IMR-90 (cell line): ENCODE results near the gene SLC8A1. TPM values are rescaled to one million over a fixed set of nuclear protein-coding genes. Genes with fewer than 3 reads are reported as not detected.

Experiments used
- ATAC-seq: fragments of 200-7000 bp; cut with Tn5 transposase; 2 replicates; pipeline ENCODE4 v1.9.1; 2020; ENCODE audit warnings: low read depth, mild to moderate bottlenecking, moderate library complexity
- BruUV-seq: library from RNA; stranded (reverse); fragments of 400-500 nt; replicated peaks from 2 replicates; lab custom pipeline; 2021; lab: Mats Ljungman, UMichigan
- CTCF ChIA-PET: fragments of 300-600 bp; formaldehyde crosslinking; extraction: SDS; loops from one replicate; lab custom pipeline; 2021; ENCODE audit warnings: antibody characterized with exemption; lab: Yijun Ruan, JAX
- POLR2A ChIA-PET: fragments of 300-600 bp; sonication (Branson Sonifier 250); formaldehyde crosslinking; loops from one replicate; lab custom pipeline; 2022; ENCODE audit warnings: antibody characterized with exemption; ENCODE audit not compliant: unreplicated experiment; lab: Charles Lee
- DNase-seq: peaks from one replicate; pipeline ENCODE4 v3.0.0; 2013
- H2AFZ ChIP-seq: replicated peaks from 2 replicates; pipeline ENCODE3; 2013; ENCODE audit warnings: low read length, mild to moderate bottlenecking; ENCODE audit not compliant: poor library complexity
- H2AK5ac ChIP-seq: 2 replicates; pipeline ENCODE4 v1.6.1; 2013; ENCODE audit warnings: low read depth, low read length, inconsistent platforms
- H2AK9ac ChIP-seq: replicated peaks from 2 replicates; pipeline ENCODE3; 2013; ENCODE audit warnings: mild to moderate bottlenecking, low read depth, low read length, moderate library complexity; ENCODE audit not compliant: poor library complexity
- H2BK120ac ChIP-seq: 2 replicates; pipeline ENCODE4 v1.6.1; 2013; ENCODE audit warnings: low read depth, low read length, inconsistent platforms
- H2BK15ac ChIP-seq: 3 replicates; pipeline ENCODE4 v1.6.1; 2013; ENCODE audit warnings: low read depth, low read length, inconsistent platforms
- H2BK20ac ChIP-seq: 2 replicates; pipeline ENCODE4 v1.6.1; 2013; ENCODE audit warnings: low read depth, mild to moderate bottlenecking, inconsistent platforms, low read length, moderate library complexity
- H2BK5ac ChIP-seq: 2 replicates; pipeline ENCODE4 v1.6.1; 2013; ENCODE audit warnings: mild to moderate bottlenecking, low read depth, low read length, inconsistent platforms; ENCODE audit not compliant: poor library complexity, severe bottlenecking
- H3K14ac ChIP-seq: replicated peaks from 2 replicates; pipeline ENCODE4 v1.6.1; 2013; ENCODE audit warnings: low read depth, low read length, inconsistent platforms
- H3K18ac ChIP-seq: 2 replicates; pipeline ENCODE4 v1.6.1; 2013; ENCODE audit warnings: low read depth, low read length, control low read depth
- H3K23ac ChIP-seq: 2 replicates; pipeline ENCODE4 v1.6.1; 2013; ENCODE audit warnings: low read depth, low read length, inconsistent platforms
- H3K27ac ChIP-seq: 2 replicates; pipeline ENCODE4 v1.5.1; 2013; ENCODE audit warnings: mild to moderate bottlenecking, control low read depth, low read length; ENCODE audit not compliant: insufficient read depth
- H3K27me3 ChIP-seq: 2 replicates; pipeline ENCODE4 v1.6.1; 2013; ENCODE audit warnings: low read length; ENCODE audit not compliant: control insufficient read depth, insufficient read depth
- H3K36me3 ChIP-seq: 2 replicates; pipeline ENCODE4 v1.6.1; 2013; ENCODE audit warnings: low read length, mixed read lengths; ENCODE audit not compliant: control insufficient read depth, insufficient read depth
- H3K4ac ChIP-seq: 2 replicates; pipeline ENCODE4 v1.6.1; 2013; ENCODE audit warnings: low read depth, low read length, inconsistent platforms
- H3K4me1 ChIP-seq: 2 replicates; pipeline ENCODE4 v1.6.1; 2013; ENCODE audit warnings: low read length, mixed read lengths; ENCODE audit not compliant: control insufficient read depth, insufficient read depth
- H3K4me2 ChIP-seq: 2 replicates; pipeline ENCODE4 v1.6.1; 2013; ENCODE audit warnings: low read depth, mild to moderate bottlenecking, control low read depth, low read length, moderate library complexity
- H3K4me3 ChIP-seq: 2 replicates; pipeline ENCODE4 v1.5.1; 2013; ENCODE audit warnings: low read depth, mild to moderate bottlenecking, control low read depth, low read length, moderate library complexity; ENCODE audit not compliant: insufficient read depth
- H3K56ac ChIP-seq: 2 replicates; pipeline ENCODE4 v1.6.1; 2013; ENCODE audit warnings: low read length, inconsistent platforms; ENCODE audit not compliant: insufficient read depth; ENCODE audit errors: extremely low read depth
- H3K79me1 ChIP-seq, 2 experiments: 2 replicates each; pipeline ENCODE4 v1.6.1; 2013; ENCODE audit warnings: low read length in 2 of 2, inconsistent platforms in 1 of 2, low read depth in 1 of 2
- H3K9ac ChIP-seq: 2 replicates; pipeline ENCODE4 v1.6.1; 2013; ENCODE audit warnings: low read depth, low read length, control low read depth
- H3K9me1 ChIP-seq: 2 replicates; pipeline ENCODE4 v1.6.1; 2013; ENCODE audit warnings: low read length, inconsistent platforms; ENCODE audit not compliant: insufficient read depth
- H3K9me3 ChIP-seq: 2 replicates; pipeline ENCODE4 v1.6.1; 2013; ENCODE audit warnings: low read length; ENCODE audit not compliant: control insufficient read depth, insufficient read depth
- H4K20me1 ChIP-seq: 2 replicates; pipeline ENCODE4 v1.6.1; 2013; ENCODE audit warnings: low read length, inconsistent platforms; ENCODE audit not compliant: insufficient read depth
- H4K5ac ChIP-seq: 2 replicates; pipeline ENCODE4 v1.6.1; 2013; ENCODE audit warnings: mild to moderate bottlenecking, low read depth, low read length, control low read depth
- H4K8ac ChIP-seq, 2 experiments: 2 replicates each; pipeline ENCODE4 v1.6.1; 2013; ENCODE audit warnings: low read depth in 2 of 2, low read length in 2 of 2, control low read depth in 1 of 2, inconsistent platforms in 1 of 2
- H4K91ac ChIP-seq: 2 replicates; pipeline ENCODE4 v1.6.1; 2013; ENCODE audit warnings: low read depth, low read length, inconsistent platforms; ENCODE audit not compliant: insufficient read depth
- BHLHE40 ChIP-seq: fragments of 150-350 bp; IDR thresholded peaks from 2 replicates; pipeline ENCODE4 v1.6.1; 2016; ENCODE audit warnings: mild to moderate bottlenecking, low read depth, low read length
- MAFK ChIP-seq: IDR thresholded peaks from 2 replicates; pipeline ENCODE4 v1.6.1; 2012; ENCODE audit warnings: low read depth, low read length, improper control_type of control experiment
- MAZ ChIP-seq: IDR thresholded peaks from 2 replicates; pipeline ENCODE4 v1.6.1; 2012; ENCODE audit warnings: low read depth, mild to moderate bottlenecking, low read length, improper control_type of control experiment, moderate library complexity, borderline replicate concordance
- NFE2L2 ChIP-seq: fragments of 150-350 bp; IDR thresholded peaks from 2 replicates; pipeline ENCODE4 v1.6.1; 2016; ENCODE audit warnings: low read depth, mild to moderate bottlenecking, low read length
- POLR2A ChIP-seq: IDR thresholded peaks from 2 replicates; pipeline ENCODE4 v1.6.1; 2012; ENCODE audit warnings: mild to moderate bottlenecking, low read depth, low read length
- RAD21 ChIP-seq: IDR thresholded peaks from 2 replicates; pipeline ENCODE4 v1.6.1; 2012; ENCODE audit warnings: low read length, improper control_type of control experiment
- RFX5 ChIP-seq: IDR thresholded peaks from 2 replicates; pipeline ENCODE4 v1.8.0; 2012; ENCODE audit warnings: low read depth, mild to moderate bottlenecking, low read length, moderate library complexity
- WGBS, 2 experiments: methylation state at CpG; one replicate each; pipeline versions ENCODE4 v1.1.5 to v1.1.7; 2013; ENCODE audit warnings: missing lambda C conversion rate in 2 of 2; ENCODE audit not compliant: insufficient read length in 1 of 2; ENCODE audit errors: extremely low coverage in 2 of 2; 5-methylcytosine and 5-hydroxymethylcytosine counted together
- dilution Hi-C: fragments of 300-500 bp; cut with HindIII; formaldehyde crosslinking; loops from one replicate; pipeline ENCODE4 v1.14.3; 2018; ENCODE audit warnings: low sequenced_read_pairs; ENCODE audit not compliant: unreplicated experiment
- in situ Hi-C: fragments of 300-500 bp; cut with MboI; formaldehyde crosslinking; loops from 3 replicates; pipeline ENCODE4 v1.14.3; 2019; ENCODE audit warnings: low sequenced_read_pairs, inconsistent platforms, mixed read lengths
- intact Hi-C: fragments of 100-400 bp; cut with micrococcal nuclease; formaldehyde crosslinking; loops from 2 replicates; pipeline ENCODE4 v1.10.0; 2022
- polyA plus RNA-seq, 3 experiments: library from polyadenylated mRNA; depleted of rRNA; stranded (reverse); fragments of >200 nt; gene quantifications; 2 replicates each; pipeline ENCODE4 v1.2.3, GENCODE V29; 2012; ENCODE audit warnings: low replicate concordance in 1 of 3
- total RNA-seq: library from RNA; depleted of rRNA; stranded (reverse); fragments of >200 nt; gene quantifications from 2 replicates; pipeline ENCODE4 v1.2.3, GENCODE V29; 2012
- TF ChIP-seq, protein P1 (sequence below): fragments of 150-350 bp; IDR thresholded peaks from 2 replicates; pipeline ENCODE4 v1.6.1; 2016; ENCODE audit warnings: low read depth, mild to moderate bottlenecking, low read length, moderate library complexity, borderline replicate concordance
- TF ChIP-seq, protein P2 (sequence below): conservative IDR thresholded peaks from 2 replicates; pipeline ENCODE4 v1.5.1; 2012; ENCODE audit warnings: mild to moderate bottlenecking, low read depth, low read length, improper control_type of control experiment

Gene SLC8A1
- total and polyA plus RNA-seq, 2 of the 4 experiments (the other 2 are of a cell fraction): 7.7 to 57.0 TPM

- peak overlapping the region; percentile 89; the same call in 1 of the 2 replicates for H3K23ac ChIP-seq
- ChIA-PET CTCF (interaction anchor here (0.7 kb wide), 1 partner anchor 289 kb away, joined by 5 read pairs; no protein-coding TSS in a partner anchor), POLR2A (interaction anchor here (0.6 kb wide), 1 partner anchor 161 kb away, joined by 3 read pairs; no protein-coding TSS in a partner anchor)
- H2AK9ac ChIP-seq: no peak overlapping the region
- peak overlapping the region; percentile 72; the same call in 1 of the 2 replicates for H3K9ac ChIP-seq
- in situ Hi-C loops: no loop called here
- H3K4me1 ChIP-seq: peaks cover 18% of the 10 kb centered on the region
- intact Hi-C loops: loop anchor here (2.0 to 5.0 kb wide), 2 partner anchors 74 to 101 kb away; no protein-coding TSS in a partner anchor
- no peak for TF ChIP-seq NFE2L2
- TF ChIP-seq, protein P1, sequence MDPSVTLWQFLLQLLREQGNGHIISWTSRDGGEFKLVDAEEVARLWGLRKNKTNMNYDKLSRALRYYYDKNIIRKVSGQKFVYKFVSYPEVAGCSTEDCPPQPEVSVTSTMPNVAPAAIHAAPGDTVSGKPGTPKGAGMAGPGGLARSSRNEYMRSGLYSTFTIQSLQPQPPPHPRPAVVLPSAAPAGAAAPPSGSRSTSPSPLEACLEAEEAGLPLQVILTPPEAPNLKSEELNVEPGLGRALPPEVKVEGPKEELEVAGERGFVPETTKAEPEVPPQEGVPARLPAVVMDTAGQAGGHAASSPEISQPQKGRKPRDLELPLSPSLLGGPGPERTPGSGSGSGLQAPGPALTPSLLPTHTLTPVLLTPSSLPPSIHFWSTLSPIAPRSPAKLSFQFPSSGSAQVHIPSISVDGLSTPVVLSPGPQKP: no peak
- no peak for TF ChIP-seq MAZ
- no peak for TF ChIP-seq RAD21
- TF ChIP-seq, protein P2, sequence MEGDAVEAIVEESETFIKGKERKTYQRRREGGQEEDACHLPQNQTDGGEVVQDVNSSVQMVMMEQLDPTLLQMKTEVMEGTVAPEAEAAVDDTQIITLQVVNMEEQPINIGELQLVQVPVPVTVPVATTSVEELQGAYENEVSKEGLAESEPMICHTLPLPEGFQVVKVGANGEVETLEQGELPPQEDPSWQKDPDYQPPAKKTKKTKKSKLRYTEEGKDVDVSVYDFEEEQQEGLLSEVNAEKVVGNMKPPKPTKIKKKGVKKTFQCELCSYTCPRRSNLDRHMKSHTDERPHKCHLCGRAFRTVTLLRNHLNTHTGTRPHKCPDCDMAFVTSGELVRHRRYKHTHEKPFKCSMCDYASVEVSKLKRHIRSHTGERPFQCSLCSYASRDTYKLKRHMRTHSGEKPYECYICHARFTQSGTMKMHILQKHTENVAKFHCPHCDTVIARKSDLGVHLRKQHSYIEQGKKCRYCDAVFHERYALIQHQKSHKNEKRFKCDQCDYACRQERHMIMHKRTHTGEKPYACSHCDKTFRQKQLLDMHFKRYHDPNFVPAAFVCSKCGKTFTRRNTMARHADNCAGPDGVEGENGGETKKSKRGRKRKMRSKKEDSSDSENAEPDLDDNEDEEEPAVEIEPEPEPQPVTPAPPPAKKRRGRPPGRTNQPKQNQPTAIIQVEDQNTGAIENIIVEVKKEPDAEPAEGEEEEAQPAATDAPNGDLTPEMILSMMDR: no peak
- no peak for TF ChIP-seq BHLHE40
- TF ChIP-seq MAFK: no peak
- TF ChIP-seq RFX5: no peak
- TF ChIP-seq POLR2A: no peak
- no peaks in the 10 kb centered on the region for H3K36me3 ChIP-seq
- H4K5ac ChIP-seq: peak overlapping the region; percentile 99; the same call in 1 of the 2 replicates
- peak overlapping the region; percentile 99; the same call in 1 of the 2 replicates for H3K18ac ChIP-seq
- H3K4me3 ChIP-seq: no peak overlapping the region
- no peaks in the 10 kb centered on the region for H4K20me1 ChIP-seq
- H2BK20ac ChIP-seq: peak overlapping the region; percentile 90
- BruUV-seq: no TSS peak
- peaks cover 7% of the 10 kb centered on the region; the same call in 1 of the 2 replicates for H3K9me1 ChIP-seq
- peak overlapping the region; percentile 96 for H3K27ac ChIP-seq
- H3K27me3 ChIP-seq: no peaks in the 10 kb centered on the region
- H3K4ac ChIP-seq: peak overlapping the region; percentile 86; the same call in 1 of the 2 replicates
- H3K79me1 ChIP-seq: peaks cover 0 to 26% of the 10 kb centered on the region in 2 experiments; a peak in 2 of 4 replicates
- H3K4me2 ChIP-seq: peak overlapping the region; percentile 23; the same call in 1 of the 2 replicates
- no CpG with 5 or more reads among the region's 1 CpG for WGBS, 2 experiments
- H2AFZ ChIP-seq: no peak overlapping the region
- H4K91ac ChIP-seq: peak overlapping the region; percentile 85
- peaks cover 2% of the 10 kb centered on the region; the same call in 1 of the 2 replicates for H3K9me3 ChIP-seq
- H2AK5ac ChIP-seq: peak overlapping the region; percentile 87; the same call in 1 of the 2 replicates
- peak overlapping the region; percentile 6 to 24 for H4K8ac ChIP-seq
- dilution Hi-C loops: no loop called here
- H2BK15ac ChIP-seq: peak overlapping the region; percentile 75; the same call in 2 of the 3 replicates
- peak overlapping the region; percentile 99 for H2BK5ac ChIP-seq
- H2BK120ac ChIP-seq: peak overlapping the region; percentile 93
- ATAC-seq (peak; percentile 56), DNase-seq (peak; percentile 58)
- H3K56ac ChIP-seq: peak overlapping the region; percentile 79; the same call in 1 of the 2 replicates
- peak overlapping the region; percentile 67; the same call in 1 of the 2 replicates for H3K14ac ChIP-seq
Observed at GRCh38 chr2:40202798-40203400, 249.0 kb downstream of the SLC8A1 start.
